ENCODE data around the gene OCIAD1.
"Not testable (repeated sequence)": the region's sequence is repeated elsewhere in the genome, so short reads cannot be mapped to it uniquely, and the experiment has no call there.

DNA sequence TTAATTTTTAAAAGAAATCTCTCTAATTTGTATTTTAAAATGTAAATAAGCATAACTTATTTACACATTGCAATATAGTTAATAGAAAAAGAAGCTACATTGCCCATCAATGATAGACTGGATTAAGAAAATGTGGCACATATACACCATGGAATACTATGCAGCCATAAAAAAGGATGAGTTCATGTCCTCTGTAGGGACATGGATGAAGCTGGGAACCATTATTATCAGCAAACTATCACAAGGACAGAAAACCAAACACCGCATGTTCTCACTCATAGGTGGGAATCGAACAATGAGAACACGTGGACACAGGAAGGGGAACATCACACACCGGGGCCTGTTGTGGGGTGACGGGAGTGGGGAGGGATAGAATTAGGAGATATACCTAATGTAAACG, 17.9 kb downstream of the OCIAD1 start:
- not testable (repeated sequence) for TF ChIP-seq CTCF, POLR2AphosphoS5 (IDR thresholded peaks at IDR 0.05)

Data from breast epithelium (tissue), 3 donors.